TTC549 (cell line): ENCODE measurements around the gene WWP2.
"Not testable (repeated sequence)": the region's sequence is repeated elsewhere in the genome, so short reads cannot be mapped to it uniquely, and the experiment has no call there.

Source experiments
- FAIRE-seq: peaks from 2 replicates; lab custom pipeline; 2012; peaks lifted over from hg19 to GRCh38; lab: Jason Lieb, UNC

WWP2 gene

DNA sequence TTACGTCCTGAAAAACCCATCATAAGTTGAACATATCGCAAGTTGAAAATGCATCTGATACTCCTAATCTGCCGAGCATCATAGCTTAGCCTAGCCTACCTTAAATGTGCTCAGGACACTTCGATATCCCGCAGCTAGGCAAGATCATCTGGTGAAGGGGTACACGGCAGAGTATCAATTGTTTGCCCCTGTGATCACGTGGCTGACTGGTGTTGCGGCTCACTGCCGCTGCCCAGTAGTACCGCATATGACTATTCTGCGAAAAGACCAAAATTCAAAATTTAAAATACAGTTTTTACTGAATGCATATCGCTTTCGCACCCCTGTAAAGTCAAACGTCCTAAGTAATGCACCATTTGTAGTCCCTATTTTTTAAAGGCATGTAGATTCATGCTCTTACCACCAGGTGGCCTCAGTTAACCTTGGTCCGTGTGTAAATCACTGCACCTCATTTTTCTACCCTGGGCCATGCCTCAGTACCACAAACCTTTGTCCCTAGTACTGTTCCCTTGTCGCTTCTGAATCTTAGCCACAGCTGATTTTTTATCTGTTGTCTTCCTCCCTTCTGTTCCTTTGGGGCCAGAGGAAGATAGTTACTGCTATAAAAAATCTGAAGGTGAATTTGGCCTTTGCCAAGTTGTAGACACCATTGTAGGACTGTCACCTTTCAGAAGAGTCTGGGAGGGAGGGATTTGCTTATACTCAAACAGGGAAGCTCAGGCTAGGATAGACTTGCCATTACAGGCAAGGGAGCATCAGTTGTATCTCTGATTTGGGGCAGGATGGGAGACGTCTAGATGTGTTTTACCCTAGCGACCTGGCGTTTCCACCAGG, 34.4 kb downstream of the WWP2 start:
- peak; percentile 13 for FAIRE-seq

DNA sequence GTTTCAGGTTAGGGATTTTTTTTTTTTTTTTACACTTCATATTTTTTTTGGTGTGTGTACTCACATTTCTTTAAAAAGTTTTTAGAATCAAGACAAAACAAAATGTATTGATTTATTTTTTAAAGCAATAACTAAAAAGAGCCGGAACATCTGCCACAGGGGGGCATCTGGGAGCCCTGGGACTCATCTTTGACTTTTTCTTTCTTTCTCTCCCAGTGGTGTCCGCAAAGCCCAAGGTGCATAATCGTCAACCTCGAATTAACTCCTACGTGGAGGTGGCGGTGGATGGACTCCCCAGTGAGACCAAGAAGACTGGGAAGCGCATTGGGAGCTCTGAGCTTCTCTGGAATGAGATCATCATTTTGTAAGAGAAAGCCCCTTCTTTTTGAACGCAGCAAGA, 36.3 kb downstream of the WWP2 start:
- FAIRE-seq, result no peak

DNA sequence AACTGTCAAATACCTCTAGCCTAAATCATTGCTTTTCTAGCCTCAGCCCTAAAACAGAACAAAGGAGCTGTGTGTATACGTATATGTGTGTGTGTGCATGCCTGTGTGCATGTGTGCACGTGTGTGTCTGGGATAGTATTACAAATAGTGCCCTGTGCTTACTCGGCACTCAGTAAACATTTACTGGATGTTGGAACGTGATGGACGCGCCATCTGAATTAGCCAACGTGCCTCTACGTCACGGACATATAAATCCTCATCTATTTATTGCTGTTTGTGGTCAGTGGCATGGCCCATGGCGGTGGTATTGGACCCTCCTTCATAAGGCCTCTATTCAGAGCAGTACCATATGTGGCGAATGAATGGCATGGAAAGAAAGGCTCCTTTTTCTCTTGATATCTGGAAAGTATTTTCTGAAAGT, 37.5 kb downstream of the WWP2 start:
- no peak for FAIRE-seq

- no peak for FAIRE-seq
These were observed 42.2 kb downstream of the WWP2 start for GRCh38 chr16:69804297-69804696.

- FAIRE-seq, result peak; percentile 53
These were observed 44.6 kb downstream of the WWP2 start for GRCh38 chr16:69806776-69807175.

GRCh38 chr16:69812688-69813014, 50.5 kb downstream of the WWP2 start:
- no peak for FAIRE-seq

GRCh38 chr16:69814078-69814477, 51.9 kb downstream of the WWP2 start:
- FAIRE-seq, result no peak

GRCh38 chr16:69814561-69814960, 52.4 kb downstream of the WWP2 start:
- no peak for FAIRE-seq

DNA sequence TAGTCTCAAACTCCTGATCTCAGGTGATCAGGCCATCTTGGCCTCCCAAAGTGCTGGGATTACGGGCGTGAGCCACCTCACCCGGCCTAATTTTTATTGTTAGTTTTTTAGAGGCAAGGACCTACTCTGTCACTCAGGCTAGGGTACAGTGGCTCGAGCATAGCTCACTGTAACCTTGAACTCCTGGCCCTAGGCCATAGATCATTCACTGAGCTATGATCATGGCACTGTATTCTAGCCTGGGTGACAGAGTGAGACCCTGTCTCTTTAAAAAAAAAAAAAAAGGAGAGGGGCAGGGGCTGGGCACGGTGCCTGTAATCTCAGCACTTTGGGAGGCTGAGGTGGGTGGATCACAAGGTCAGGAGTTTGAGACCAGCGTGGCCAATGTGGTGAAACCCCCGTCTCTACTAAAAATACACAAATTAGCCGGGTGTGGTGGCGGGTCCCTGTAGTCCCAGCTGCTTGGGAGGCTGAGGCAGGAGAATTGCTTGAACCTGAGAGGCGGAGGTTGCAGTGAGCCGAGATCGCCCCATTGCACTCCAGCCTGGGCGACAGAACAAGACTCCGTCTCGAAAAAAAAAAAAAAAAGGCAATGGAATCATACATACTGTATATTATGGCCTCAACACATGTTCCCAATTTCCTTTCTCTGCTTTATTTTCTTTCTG, 53.2 kb downstream of the WWP2 start:
- FAIRE-seq, result not testable (repeated sequence)

GRCh38 chr16:69816996-69817395, 54.9 kb downstream of the WWP2 start:
- FAIRE-seq, result no peak

GRCh38 chr16:69818891-69819545, 56.9 kb downstream of the WWP2 start:
- FAIRE-seq, result no peak

- FAIRE-seq, result no peak
These were observed 58.9 kb downstream of the WWP2 start for GRCh38 chr16:69820926-69821541.

DNA sequence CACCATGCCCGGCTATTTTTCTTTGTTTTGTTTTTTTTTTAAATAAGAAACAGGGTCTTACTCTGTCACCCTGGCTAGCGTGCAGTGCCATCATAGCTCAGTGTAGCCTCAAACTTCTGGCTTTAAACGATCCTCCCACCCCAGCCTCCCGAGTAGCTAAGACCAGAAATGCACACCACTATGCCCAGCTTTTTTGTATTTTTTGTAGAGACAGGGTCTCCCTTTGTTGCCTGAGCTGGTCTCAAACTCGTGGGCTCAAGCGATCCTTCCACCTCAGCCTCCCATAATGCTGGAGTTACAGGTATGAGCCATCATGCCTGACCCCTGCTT, 59.7 kb downstream of the WWP2 start:
- no peak for FAIRE-seq

GRCh38 chr16:69822174-69822935, 60.2 kb downstream of the WWP2 start:
- FAIRE-seq, result no peak

GRCh38 chr16:69823831-69824563, 61.9 kb downstream of the WWP2 start:
- FAIRE-seq, result no peak

DNA sequence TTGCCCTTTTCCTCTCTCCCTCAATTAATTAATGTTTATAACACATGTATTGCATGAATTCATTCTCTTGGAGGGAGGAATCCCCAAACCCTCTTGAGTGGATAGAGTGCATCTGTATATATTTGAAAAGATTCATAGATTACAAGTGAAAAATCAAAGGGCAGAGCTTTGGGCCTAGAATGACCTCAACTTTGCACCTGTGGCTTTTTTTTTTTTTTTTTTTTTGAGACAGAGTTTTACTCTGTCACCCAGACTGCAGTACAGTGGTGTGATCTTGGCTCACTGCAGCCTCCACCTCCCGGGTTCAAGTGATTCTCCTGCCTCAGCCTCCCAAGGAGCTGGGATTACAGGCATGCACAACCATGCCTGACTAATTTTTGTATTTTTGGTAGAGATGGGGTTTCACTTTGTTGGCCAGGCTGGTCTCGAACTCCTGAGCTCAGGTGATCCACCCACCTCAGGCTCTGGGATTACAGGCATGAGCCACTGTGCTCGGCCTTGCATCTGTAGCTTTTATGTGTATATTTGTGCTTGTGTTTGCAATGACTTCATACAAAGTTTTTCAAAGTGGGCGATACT, 62.5 kb downstream of the WWP2 start:
- FAIRE-seq, result not testable (repeated sequence)

GRCh38 chr16:69827524-69827923, 65.4 kb downstream of the WWP2 start:
- no peak for FAIRE-seq

- FAIRE-seq, result no peak
These were observed 67.2 kb downstream of the WWP2 start for GRCh38 chr16:69829338-69829737.

DNA sequence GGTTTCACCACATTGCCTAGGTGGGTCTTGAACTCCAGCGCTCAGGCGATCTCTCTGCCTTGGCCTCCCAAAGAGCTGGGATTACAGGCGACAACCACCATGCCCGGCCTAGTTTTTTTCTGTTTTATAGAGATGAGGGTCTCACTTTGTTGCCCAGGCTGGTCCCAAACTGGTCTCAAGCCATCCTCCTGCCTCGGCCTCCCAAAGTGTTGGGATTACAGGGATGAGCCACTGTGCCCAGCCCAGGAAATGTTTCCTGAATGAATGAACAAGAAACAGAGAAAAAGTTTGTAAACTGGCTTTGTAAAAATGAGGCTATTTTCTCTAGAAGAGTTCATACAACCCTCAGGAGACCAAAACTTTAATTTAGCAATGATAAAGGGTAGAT, 68.0 kb downstream of the WWP2 start:
- FAIRE-seq, result no peak

DNA sequence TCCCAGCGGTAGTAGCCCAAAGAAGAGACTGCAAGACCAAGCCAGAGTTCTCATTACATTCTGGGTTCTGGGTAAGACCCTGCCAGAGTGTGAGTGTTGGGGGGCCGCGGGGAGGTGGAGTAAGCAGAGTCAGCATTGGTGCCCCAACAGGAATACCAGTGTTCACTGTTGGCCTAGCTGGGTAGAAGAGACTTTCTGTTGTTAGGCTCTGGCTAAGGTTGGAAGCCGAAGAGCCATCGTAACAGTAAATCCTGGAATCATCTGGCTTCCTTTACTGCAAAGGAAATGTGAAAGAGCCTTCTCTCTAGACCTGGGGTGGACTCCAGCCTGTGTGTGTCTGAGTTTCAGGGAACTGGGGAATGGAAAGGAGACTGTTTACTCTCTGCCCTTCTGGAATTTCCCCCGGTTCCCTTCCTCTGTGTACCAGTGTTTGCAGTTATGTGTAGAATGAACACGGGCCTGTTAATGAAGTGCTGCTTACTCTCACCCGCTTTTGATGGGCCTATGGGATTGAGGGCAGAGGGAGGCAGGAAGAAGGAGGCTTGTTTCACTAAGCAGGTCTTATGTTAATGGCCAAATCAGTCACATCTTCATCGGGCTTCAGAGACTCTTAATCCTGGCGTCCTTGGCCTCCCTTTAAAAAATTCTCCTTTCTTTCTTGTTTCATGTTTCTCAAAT, 68.5 kb downstream of the WWP2 start:
- FAIRE-seq, result no peak
